Daoy (cell line): ENCODE data around the gene TMEM196. TPM values are rescaled to one million over a fixed set of nuclear protein-coding genes. Genes with fewer than 3 reads are reported as not detected.

Experiments
- DNase-seq: peaks from one replicate; pipeline ENCODE4 v3.0.0-alpha.2; 2015; ENCODE audit warnings: low read depth
- total RNA-seq: library from RNA; depleted of rRNA; stranded (reverse); fragments of >200 nt; shearing (Covaris generic); gene quantifications from 2 replicates; pipeline ENCODE4 v1.2.3, GENCODE V29; 2014; rRNA removed

The TMEM196 gene
- total RNA-seq = not detected in 2 replicates

- DNase-seq = peak; percentile 68
Observed at GRCh38 chr7:19772841-19773760, at the start of gene TMEM196. Gene TMEM196, minus strand, starts transcription at chr7:19773617. Its CDS starts 921 bp downstream, at chr7:19772696.

GRCh38 chr7:19816128-19816527 lies 42.7 kb upstream of the TMEM196 start:
- DNase-seq = no peak

GRCh38 chr7:19815546-19815945 lies 42.1 kb upstream of the TMEM196 start:
- no peak for DNase-seq

GRCh38 chr7:19814776-19815175 lies 41.4 kb upstream of the TMEM196 start:
- no peak for DNase-seq

- no peak for DNase-seq
Observed at GRCh38 chr7:19811386-19811785, 38.0 kb upstream of the TMEM196 start.

- no peak for DNase-seq
Observed at GRCh38 chr7:19798986-19799385, 25.6 kb upstream of the TMEM196 start.

GRCh38 chr7:19783541-19783940 lies 10.1 kb upstream of the TMEM196 start:
- DNase-seq = no peak

GRCh38 chr7:19776981-19777380 lies 3.6 kb upstream of the TMEM196 start:
- DNase-seq = no peak

- no peak for DNase-seq
Observed at GRCh38 chr7:19775578-19775977, 2.2 kb upstream of the TMEM196 start.

- DNase-seq = peak; percentile 29
Observed at GRCh38 chr7:19772306-19772705, 1.1 kb downstream of the TMEM196 start.

- DNase-seq = no peak
Observed at GRCh38 chr7:19762631-19763030, 10.8 kb downstream of the TMEM196 start.

GRCh38 chr7:19754521-19755116 lies 18.8 kb downstream of the TMEM196 start:
- peak; percentile 25 for DNase-seq

GRCh38 chr7:19752020-19752419 lies 21.4 kb downstream of the TMEM196 start:
- DNase-seq = no peak

GRCh38 chr7:19749658-19750057 lies 23.8 kb downstream of the TMEM196 start:
- DNase-seq = peak; percentile 39

- peak; percentile 54 for DNase-seq
Observed at GRCh38 chr7:19747740-19748339, 25.6 kb downstream of the TMEM196 start.

GRCh38 chr7:19744075-19744474 lies 29.3 kb downstream of the TMEM196 start:
- DNase-seq = no peak

- no peak for DNase-seq
Observed at GRCh38 chr7:19728716-19729115, 44.7 kb downstream of the TMEM196 start.

GRCh38 chr7:19725770-19726169 lies 47.6 kb downstream of the TMEM196 start:
- no peak for DNase-seq

- DNase-seq = no peak
Observed at GRCh38 chr7:19715499-19715898, 57.9 kb downstream of the TMEM196 start.

- DNase-seq = peak; percentile 47
Observed at GRCh38 chr7:19713676-19714075, 59.7 kb downstream of the TMEM196 start.

GRCh38 chr7:19709249-19709578 lies 64.2 kb downstream of the TMEM196 start:
- no peak for DNase-seq

GRCh38 chr7:19708397-19709248 lies 64.8 kb downstream of the TMEM196 start, which contains the start of gene POLR1F:
Gene POLR1F, minus strand, starts transcription at chr7:19709037. Its CDS starts 21 bp downstream, at chr7:19709016.
- DNase-seq = peak; percentile 99
